ENCODE results near the gene ANXA7.

ANXA7 gene

GRCh38 chr10:73448384-73448783, 34.5 kb upstream of the ANXA7 start:
- Histone ChIP-seq H3K27ac (no peak overlapping the region), H3K36me3 (replicated peaks) (peaks cover 7% of the 10 kb centered on the region), H3K4me3 (ENCODE audit: low read depth, low read length) (no peak overlapping the region), H3K27me3 (replicated peaks) (no peaks in the 10 kb centered on the region)
- TF ChIP-seq, protein P1, sequence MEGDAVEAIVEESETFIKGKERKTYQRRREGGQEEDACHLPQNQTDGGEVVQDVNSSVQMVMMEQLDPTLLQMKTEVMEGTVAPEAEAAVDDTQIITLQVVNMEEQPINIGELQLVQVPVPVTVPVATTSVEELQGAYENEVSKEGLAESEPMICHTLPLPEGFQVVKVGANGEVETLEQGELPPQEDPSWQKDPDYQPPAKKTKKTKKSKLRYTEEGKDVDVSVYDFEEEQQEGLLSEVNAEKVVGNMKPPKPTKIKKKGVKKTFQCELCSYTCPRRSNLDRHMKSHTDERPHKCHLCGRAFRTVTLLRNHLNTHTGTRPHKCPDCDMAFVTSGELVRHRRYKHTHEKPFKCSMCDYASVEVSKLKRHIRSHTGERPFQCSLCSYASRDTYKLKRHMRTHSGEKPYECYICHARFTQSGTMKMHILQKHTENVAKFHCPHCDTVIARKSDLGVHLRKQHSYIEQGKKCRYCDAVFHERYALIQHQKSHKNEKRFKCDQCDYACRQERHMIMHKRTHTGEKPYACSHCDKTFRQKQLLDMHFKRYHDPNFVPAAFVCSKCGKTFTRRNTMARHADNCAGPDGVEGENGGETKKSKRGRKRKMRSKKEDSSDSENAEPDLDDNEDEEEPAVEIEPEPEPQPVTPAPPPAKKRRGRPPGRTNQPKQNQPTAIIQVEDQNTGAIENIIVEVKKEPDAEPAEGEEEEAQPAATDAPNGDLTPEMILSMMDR (IDR thresholded peaks at IDR 0.05; ENCODE audit: low read depth, low read length, missing control alignments), result no peak
- no peak for DNase-seq
- in situ Hi-C loops (cut with HindIII; ENCODE audit: low pct_ligation_motif_present, low sequenced_read_pairs), result no loop called here

GRCh38 chr10:73446926-73447325, 33.1 kb upstream of the ANXA7 start:
- DNase-seq, result no peak
- H3K4me3 ChIP-seq (ENCODE audit: low read depth, low read length), result no peak overlapping the region
- peaks cover 2% of the 10 kb centered on the region for H3K36me3 ChIP-seq (replicated peaks)
- no peaks in the 10 kb centered on the region for H3K27me3 ChIP-seq (replicated peaks)
- in situ Hi-C loops (cut with HindIII; ENCODE audit: low pct_ligation_motif_present, low sequenced_read_pairs), result no loop called here
- H3K27ac ChIP-seq, result no peak overlapping the region
- TF ChIP-seq, protein P1 (IDR thresholded peaks at IDR 0.05; ENCODE audit: low read depth, low read length, missing control alignments), result no peak

GRCh38 chr10:73444457-73444856, 30.6 kb upstream of the ANXA7 start:
- in situ Hi-C loops (cut with HindIII; ENCODE audit: low pct_ligation_motif_present, low sequenced_read_pairs), result no loop called here
- H3K4me3 ChIP-seq (ENCODE audit: low read depth, low read length), result no peak overlapping the region
- no peak for DNase-seq
- peaks cover 2% of the 10 kb centered on the region for H3K36me3 ChIP-seq (replicated peaks)
- TF ChIP-seq, protein P1 (IDR thresholded peaks at IDR 0.05; ENCODE audit: low read depth, low read length, missing control alignments), result no peak
- H3K27ac ChIP-seq, result no peak overlapping the region
- no peaks in the 10 kb centered on the region for H3K27me3 ChIP-seq (replicated peaks)

GRCh38 chr10:73439605-73440312, 25.9 kb upstream of the ANXA7 start:
- peaks cover 13% of the 10 kb centered on the region for H3K36me3 ChIP-seq (replicated peaks)
- no peak overlapping the region for H3K4me3 ChIP-seq (ENCODE audit: low read depth, low read length)
- TF ChIP-seq, protein P1 (IDR thresholded peaks at IDR 0.05; ENCODE audit: low read depth, low read length, missing control alignments), result no peak
- DNase-seq, result peak; percentile 67
- in situ Hi-C loops (cut with HindIII; ENCODE audit: low pct_ligation_motif_present, low sequenced_read_pairs), result no loop called here
- H3K27ac ChIP-seq, result peak overlapping the region; percentile 42
- no peaks in the 10 kb centered on the region for H3K27me3 ChIP-seq (replicated peaks)

DNA sequence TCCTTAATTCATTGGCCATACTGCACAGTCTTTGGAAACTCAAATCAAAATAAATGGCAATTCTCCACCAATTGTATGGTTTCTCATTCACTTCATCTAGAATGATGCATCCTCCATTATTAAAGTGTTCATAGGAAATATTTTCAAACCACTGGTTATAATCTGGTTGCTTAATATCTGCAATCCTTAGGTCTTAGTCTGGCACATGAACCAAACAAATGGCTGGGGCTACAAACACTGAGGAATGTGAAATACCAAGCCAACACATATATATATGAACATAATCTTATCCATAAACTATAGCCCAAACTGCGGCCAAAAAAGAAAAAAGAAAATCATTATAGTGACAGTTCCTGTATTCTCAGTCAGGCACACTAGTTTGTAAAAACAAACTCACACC, 25.2 kb upstream of the ANXA7 start:
- no peaks in the 10 kb centered on the region for H3K27me3 ChIP-seq (replicated peaks)
- peak overlapping the region; percentile 42 for H3K27ac ChIP-seq
- TF ChIP-seq, protein P1 (IDR thresholded peaks at IDR 0.05; ENCODE audit: low read depth, low read length, missing control alignments), result no peak
- no peak overlapping the region for H3K4me3 ChIP-seq (ENCODE audit: low read depth, low read length)
- DNase-seq, result no peak
- peaks cover 13% of the 10 kb centered on the region for H3K36me3 ChIP-seq (replicated peaks)
- in situ Hi-C loops (cut with HindIII; ENCODE audit: low pct_ligation_motif_present, low sequenced_read_pairs), result no loop called here

GRCh38 chr10:73433538-73433867, 19.6 kb upstream of the ANXA7 start, which contains the start of gene MSS51:
TSS of gene MSS51 (minus strand) at chr10:73433561. CDS start at chr10:73428284, 5,277 bp downstream.
- DNase-seq, result no peak
- in situ Hi-C loops (cut with HindIII; ENCODE audit: low pct_ligation_motif_present, low sequenced_read_pairs), result no loop called here
- TF ChIP-seq, protein P1 (IDR thresholded peaks at IDR 0.05; ENCODE audit: low read depth, low read length, missing control alignments), result no peak
- no peak within 1 kb of the TSS for H3K27ac ChIP-seq
- peaks cover 11% of the 10 kb centered on the region for H3K36me3 ChIP-seq (replicated peaks)
- no peaks in the 10 kb centered on the region for H3K27me3 ChIP-seq (replicated peaks)
- no peak within 1 kb of the TSS for H3K4me3 ChIP-seq (ENCODE audit: low read depth, low read length)

Data from brain microvascular endothelial cell (primary cell).